Activated CD4-positive, alpha-beta memory T cell treated with anti-CD3 and anti-CD28 coated beads, Interleukin-2, amount 10 ng/mL, durations not matched to agents 7 days and 5 days (primary cell): ENCODE measurements around the gene PPP1R12B. TPM values are rescaled to one million over a fixed set of nuclear protein-coding genes. Genes with fewer than 3 reads are reported as not detected.

Experiments
- CTCF ChIA-PET: fragments of 350-600 bp; sonication (Branson Sonifier 250); formaldehyde crosslinking; loops from one replicate; lab custom pipeline; 2021; ENCODE audit warnings: antibody characterized with exemption, inconsistent platforms; lab: Charles Lee
- POLR2A ChIA-PET: fragments of 350-600 bp; sonication (Branson Sonifier 250); formaldehyde crosslinking; loops from one replicate; lab custom pipeline; 2021; ENCODE audit warnings: antibody characterized with exemption; lab: Charles Lee
- DNase-seq: peaks from one replicate; pipeline ENCODE4 v3.0.0-alpha.2; 2020
- H3K27ac Mint-ChIP-seq: one replicate; pipeline ENCODE4 v1.8.0; 2021; ENCODE audit warnings: mild to moderate bottlenecking, mixed read lengths
- H3K27me3 Mint-ChIP-seq: one replicate; pipeline ENCODE4 v1.8.0; 2021; ENCODE audit warnings: mixed read lengths
- H3K36me3 Mint-ChIP-seq: one replicate; pipeline ENCODE4 v1.8.0; 2021; ENCODE audit warnings: low read depth, mixed read lengths
- H3K4me1 Mint-ChIP-seq: one replicate; pipeline ENCODE4 v1.8.0; 2021; ENCODE audit warnings: mixed read lengths
- H3K4me3 Mint-ChIP-seq: one replicate; pipeline ENCODE4 v1.8.0; 2021; ENCODE audit warnings: mild to moderate bottlenecking, mixed read lengths
- H3K9me3 Mint-ChIP-seq: one replicate; pipeline ENCODE4 v1.8.0; 2021; ENCODE audit warnings: mixed read lengths
- total RNA-seq, 2 experiments: library from RNA; stranded (reverse); gene quantifications; one replicate each; pipeline ENCODE4 v1.2.3, GENCODE V29; 2021

Gene PPP1R12B
- total RNA-seq, 2 experiments from 2014 or later = 16.7 to 20.0 TPM

DNA sequence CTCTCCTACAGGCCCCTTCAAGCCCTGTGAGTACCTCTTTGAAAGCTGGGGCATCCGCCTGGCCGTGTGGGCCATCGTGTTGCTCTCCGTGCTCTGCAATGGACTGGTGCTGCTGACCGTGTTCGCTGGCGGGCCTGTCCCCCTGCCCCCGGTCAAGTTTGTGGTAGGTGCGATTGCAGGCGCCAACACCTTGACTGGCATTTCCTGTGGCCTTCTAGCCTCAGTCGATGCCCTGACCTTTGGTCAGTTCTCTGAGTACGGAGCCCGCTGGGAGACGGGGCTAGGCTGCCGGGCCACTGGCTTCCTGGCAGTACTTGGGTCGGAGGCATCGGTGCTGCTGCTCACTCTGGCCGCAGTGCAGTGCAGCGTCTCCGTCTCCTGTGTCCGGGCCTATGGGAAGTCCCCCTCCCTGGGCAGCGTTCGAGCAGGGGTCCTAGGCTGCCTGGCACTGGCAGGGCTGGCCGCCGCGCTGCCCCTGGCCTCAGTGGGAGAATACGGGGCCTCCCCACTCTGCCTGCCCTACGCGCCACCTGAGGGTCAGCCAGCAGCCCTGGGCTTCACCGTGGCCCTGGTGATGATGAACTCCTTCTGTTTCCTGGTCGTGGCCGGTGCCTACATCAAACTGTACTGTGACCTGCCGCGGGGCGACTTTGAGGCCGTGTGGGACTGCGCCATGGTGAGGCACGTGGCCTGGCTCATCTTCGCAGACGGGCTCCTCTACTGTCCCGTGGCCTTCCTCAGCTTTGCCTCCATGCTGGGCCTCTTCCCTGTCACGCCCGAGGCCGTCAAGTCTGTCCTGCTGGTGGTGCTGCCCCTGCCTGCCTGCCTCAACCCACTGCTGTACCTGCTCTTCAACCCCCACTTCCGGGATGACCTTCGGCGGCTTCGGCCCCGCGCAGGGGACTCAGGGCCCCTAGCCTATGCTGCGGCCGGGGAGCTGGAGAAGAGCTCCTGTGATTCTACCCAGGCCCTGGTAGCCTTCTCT, 30.3 kb upstream of the PPP1R12B start:
- H3K9me3 Mint-ChIP-seq = no peaks in the 10 kb centered on the region
- CTCF ChIA-PET = interaction anchor here (1.6 to 3.1 kb wide), 3 partner anchors 44 to 134 kb away, joined by 4 to 28 read pairs (median 20); no protein-coding TSS in a partner anchor
- no peaks in the 10 kb centered on the region for H3K36me3 Mint-ChIP-seq
- no peak overlapping the region for H3K27ac Mint-ChIP-seq
- POLR2A ChIA-PET = no interaction called here
- H3K4me3 Mint-ChIP-seq = no peak overlapping the region
- DNase-seq = no peak
- peaks cover 6% of the 10 kb centered on the region for H3K4me1 Mint-ChIP-seq
- peaks cover 11% of the 10 kb centered on the region for H3K27me3 Mint-ChIP-seq

DNA sequence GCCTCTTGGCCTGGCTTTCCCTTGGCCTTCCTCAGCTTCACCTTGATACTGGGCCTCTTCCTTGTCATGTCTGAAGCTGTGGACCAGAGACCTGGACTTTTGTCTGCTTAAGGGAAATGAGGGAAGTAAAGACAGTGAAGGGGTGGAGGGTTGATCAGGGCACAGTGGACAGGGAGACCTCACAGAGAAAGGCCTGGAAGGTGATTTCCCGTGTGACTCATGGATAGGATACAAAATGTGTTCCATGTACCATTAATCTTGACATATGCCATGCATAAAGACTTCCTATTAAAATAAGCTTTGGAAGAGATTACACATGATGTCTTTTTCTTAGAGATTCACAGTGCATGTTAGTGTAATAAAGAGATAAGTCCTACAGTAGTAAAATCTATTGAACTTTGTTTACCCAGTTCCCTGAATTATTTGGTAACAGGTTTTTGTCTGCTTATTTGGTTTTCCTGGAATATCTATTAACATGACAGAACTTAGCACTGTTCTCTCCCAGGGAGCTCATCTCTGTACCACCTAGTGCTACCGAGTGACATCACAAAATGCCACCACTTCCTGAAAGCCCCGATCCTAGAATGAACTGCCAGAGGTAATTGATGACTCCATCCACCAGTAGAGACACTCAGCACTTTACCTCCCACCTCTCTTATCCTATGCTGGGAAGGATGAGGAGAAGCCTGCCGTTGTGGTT, 29.0 kb upstream of the PPP1R12B start:
- Mint-ChIP-seq H3K4me3 (no peak overlapping the region), H3K9me3 (no peaks in the 10 kb centered on the region)
- no peak for DNase-seq

DNA sequence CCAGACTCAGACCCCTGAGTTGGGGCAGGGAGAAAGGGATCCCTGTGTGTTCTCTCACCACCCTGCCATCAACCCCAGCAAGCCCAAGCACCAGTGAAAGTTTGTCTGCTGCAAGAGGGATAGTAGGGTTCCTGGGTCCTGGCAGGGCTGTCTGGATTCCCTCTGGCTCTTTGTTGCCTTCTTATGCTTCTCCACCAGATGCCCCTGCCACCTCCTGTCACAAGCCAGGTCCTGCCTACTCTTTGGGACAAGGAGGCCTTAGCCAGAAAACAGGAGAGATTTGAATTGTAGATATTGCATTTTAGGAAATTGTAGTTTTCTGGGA, 28.5 kb upstream of the PPP1R12B start:
- ChIA-PET CTCF (interaction anchor here (0.6 kb wide), 1 partner anchor 16 kb away, joined by 4 read pairs; no protein-coding TSS in a partner anchor), POLR2A (no interaction called here)
- Mint-ChIP-seq H3K9me3 (no peaks in the 10 kb centered on the region), H3K4me1 (peaks cover 6% of the 10 kb centered on the region), H3K4me3 (no peak overlapping the region), H3K27me3 (peaks cover 7% of the 10 kb centered on the region), H3K27ac (no peak overlapping the region), H3K36me3 (no peaks in the 10 kb centered on the region)
- no peak for DNase-seq

More for the DNA sequence above, 29.0 kb upstream of the PPP1R12B start:
- Mint-ChIP-seq H3K27ac (no peak overlapping the region), H3K36me3 (no peaks in the 10 kb centered on the region), H3K4me1 (peaks cover 6% of the 10 kb centered on the region), H3K27me3 (peaks cover 7% of the 10 kb centered on the region)
- CTCF ChIA-PET = interaction anchor here (0.6 to 1.6 kb wide), 2 partner anchors 16 to 126 kb away, joined by 4 read pairs; no protein-coding TSS in a partner anchor
- POLR2A ChIA-PET = no interaction called here

DNA sequence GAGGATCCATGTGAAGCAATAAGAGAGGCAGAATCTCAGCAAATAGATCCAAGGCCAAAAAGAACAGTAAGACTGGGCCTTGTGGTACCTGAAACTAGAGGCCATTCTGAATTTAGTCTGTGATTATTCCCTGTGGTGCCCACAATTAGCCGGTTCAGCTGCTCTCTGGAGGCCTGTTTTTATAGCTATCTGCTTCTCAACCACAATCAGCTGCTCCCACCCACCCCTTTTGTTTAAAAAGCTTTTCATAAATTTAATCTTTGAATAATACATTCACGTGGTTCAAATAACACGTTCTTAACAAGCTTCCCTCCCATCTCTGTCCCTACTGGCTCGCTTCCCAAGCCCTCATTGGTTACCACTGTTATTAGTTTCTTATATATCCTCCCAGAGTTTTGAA, 24.8 kb upstream of the PPP1R12B start:
- no peaks in the 10 kb centered on the region for H3K27me3 Mint-ChIP-seq
- POLR2A ChIA-PET = no interaction called here
- DNase-seq = no peak
- H3K9me3 Mint-ChIP-seq = no peaks in the 10 kb centered on the region
- H3K36me3 Mint-ChIP-seq = peaks cover 5% of the 10 kb centered on the region
- CTCF ChIA-PET = interaction anchor here (0.9 to 1.3 kb wide), 2 partner anchors 8 to 20 kb away, joined by 3 to 5 read pairs; no protein-coding TSS in a partner anchor
- no peak overlapping the region for H3K4me3 Mint-ChIP-seq
- H3K4me1 Mint-ChIP-seq = peaks cover 6% of the 10 kb centered on the region
- no peak overlapping the region for H3K27ac Mint-ChIP-seq

DNA sequence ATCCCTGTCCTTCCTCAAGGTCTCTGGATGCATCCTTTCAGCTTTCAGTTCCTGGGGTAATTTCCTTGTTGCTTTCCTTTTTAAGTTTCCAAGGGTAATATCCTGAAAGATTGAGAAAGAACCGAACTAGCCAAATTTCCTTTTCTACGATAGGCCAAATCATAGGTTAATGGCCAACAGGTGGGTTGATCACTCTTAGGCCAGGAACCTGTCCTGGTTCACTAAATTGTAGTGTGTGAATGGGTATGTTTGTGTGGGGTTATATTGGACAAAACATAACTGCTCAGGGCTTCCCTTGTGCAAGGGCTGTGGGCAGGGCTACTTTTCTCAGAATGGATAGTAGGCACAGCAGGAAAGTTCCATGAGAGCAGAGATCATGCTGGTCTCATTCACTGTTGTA, 23.9 kb upstream of the PPP1R12B start:
- DNase-seq = no peak
- POLR2A ChIA-PET = no interaction called here

DNA sequence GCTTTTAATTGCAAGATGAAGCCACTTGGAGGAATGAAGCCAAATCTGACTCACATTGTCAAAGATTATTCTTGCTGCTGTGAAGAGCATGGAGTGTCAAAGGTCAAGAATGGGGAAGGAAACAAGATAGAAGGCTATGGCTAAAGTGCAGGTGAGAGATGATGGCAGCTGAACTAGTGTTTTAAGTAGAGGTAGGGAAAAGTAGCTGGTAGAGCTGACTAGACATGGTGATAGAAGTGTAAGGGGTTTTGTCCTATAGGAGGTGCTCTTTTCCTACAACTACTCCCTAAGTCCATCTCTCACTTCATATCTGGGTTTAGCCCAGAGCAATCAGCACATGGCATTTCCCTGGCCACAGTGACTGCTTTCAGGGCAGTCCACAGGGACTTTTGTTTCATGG, 18.6 kb upstream of the PPP1R12B start:
- H3K9me3 Mint-ChIP-seq = no peaks in the 10 kb centered on the region
- no peaks in the 10 kb centered on the region for H3K27me3 Mint-ChIP-seq
- H3K36me3 Mint-ChIP-seq = peaks cover 53% of the 10 kb centered on the region
- ChIA-PET POLR2A (interaction anchor here (1.8 kb wide), 1 partner anchor 12 kb away, joined by 9 read pairs; the partner anchor contains the start of gene UBE2T), CTCF (interaction anchor here (1.0 to 1.2 kb wide), 2 partner anchors 137 to 175 kb away, joined by 3 read pairs; no protein-coding TSS in a partner anchor)
- no peaks in the 10 kb centered on the region for H3K4me1 Mint-ChIP-seq
- H3K4me3 Mint-ChIP-seq = no peak overlapping the region
- no peak for DNase-seq
- H3K27ac Mint-ChIP-seq = no peak overlapping the region

More for the DNA sequence above, 23.9 kb upstream of the PPP1R12B start:
- H3K36me3 Mint-ChIP-seq = peaks cover 10% of the 10 kb centered on the region
- peaks cover 3% of the 10 kb centered on the region for H3K4me1 Mint-ChIP-seq
- no peak overlapping the region for H3K27ac Mint-ChIP-seq
- CTCF ChIA-PET = interaction anchor here (0.7 to 1.3 kb wide), 4 partner anchors 9 to 311 kb away, joined by 3 to 5 read pairs (median 4); no protein-coding TSS in a partner anchor
- H3K4me3 Mint-ChIP-seq = no peak overlapping the region
- no peaks in the 10 kb centered on the region for H3K9me3 Mint-ChIP-seq
- H3K27me3 Mint-ChIP-seq = no peaks in the 10 kb centered on the region

DNA sequence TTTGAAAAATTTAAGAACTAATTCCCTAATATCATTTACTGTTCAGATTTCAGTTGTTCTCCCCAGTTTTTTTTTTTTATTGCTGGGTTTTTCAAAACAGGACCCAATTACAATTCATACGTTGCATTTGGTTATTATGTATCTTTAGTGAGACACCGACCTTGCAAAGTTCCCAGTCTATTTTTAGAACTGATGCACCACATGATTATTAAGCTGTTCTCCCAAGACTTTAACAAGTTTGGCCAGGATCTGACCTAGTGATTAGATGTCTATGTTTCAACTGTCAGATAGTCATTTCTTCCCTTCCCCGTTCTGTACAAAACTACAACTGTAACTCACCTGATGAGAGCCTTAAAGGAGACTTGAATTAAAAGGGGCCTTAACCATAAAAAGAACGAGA, 14.6 kb upstream of the PPP1R12B start:
- peaks cover 66% of the 10 kb centered on the region for H3K36me3 Mint-ChIP-seq
- peaks cover 18% of the 10 kb centered on the region for H3K4me1 Mint-ChIP-seq
- CTCF ChIA-PET = interaction anchor here (1.0 kb wide), 1 partner anchor 25 kb away, joined by 3 read pairs; no protein-coding TSS in a partner anchor
- no peak overlapping the region for H3K4me3 Mint-ChIP-seq
- no peak overlapping the region for H3K27ac Mint-ChIP-seq
- no peak for DNase-seq
- H3K27me3 Mint-ChIP-seq = no peaks in the 10 kb centered on the region
- POLR2A ChIA-PET = interaction anchor here (2.1 kb wide), 1 partner anchor 174 kb away, joined by 4 read pairs; the partner anchor contains the start of gene PTPN7
- H3K9me3 Mint-ChIP-seq = no peaks in the 10 kb centered on the region

DNA sequence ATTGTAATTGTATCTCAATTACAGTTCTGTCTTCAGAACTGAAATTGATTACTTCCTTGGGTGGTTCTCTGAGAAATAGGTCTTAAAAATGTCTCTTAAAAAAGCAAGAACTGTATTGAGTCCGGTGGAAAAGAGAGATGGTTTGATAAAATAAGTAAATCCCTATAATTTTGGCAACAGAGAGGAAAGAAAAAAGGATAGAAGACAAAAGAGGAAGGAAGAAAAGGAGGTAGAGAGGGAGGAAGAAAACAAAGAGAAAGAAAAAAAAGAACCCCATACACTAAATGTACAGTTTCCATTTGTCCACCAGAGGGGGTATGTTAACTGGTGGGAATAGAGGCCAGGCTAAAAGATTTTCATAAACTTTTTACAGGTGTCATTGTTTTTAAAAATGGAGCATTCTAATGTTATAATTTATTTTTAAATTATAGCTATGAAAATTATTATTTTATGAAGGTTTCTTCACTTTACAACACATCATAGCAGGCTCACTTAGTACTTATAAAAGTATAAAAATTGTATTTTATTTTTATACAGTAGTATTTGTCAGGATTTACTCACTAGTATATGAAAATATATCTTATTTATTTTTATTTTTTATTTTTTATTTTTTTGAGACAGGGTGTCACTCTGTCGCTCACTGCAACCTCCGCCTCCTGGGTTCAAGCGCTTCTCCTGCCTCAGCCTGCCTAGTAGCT, 4.7 kb upstream of the PPP1R12B start:
- no peaks in the 10 kb centered on the region for H3K9me3 Mint-ChIP-seq
- peaks cover 44% of the 10 kb centered on the region for H3K4me1 Mint-ChIP-seq
- DNase-seq = no peak
- ChIA-PET CTCF (interaction anchor here (1.0 to 2.4 kb wide), 4 partner anchors 20 to 376 kb away, joined by 3 to 15 read pairs (median 4); no protein-coding TSS in a partner anchor), POLR2A (no interaction called here)
- peak overlapping the region; percentile 72 for H3K27ac Mint-ChIP-seq
- peaks cover 5% of the 10 kb centered on the region for H3K36me3 Mint-ChIP-seq
- H3K4me3 Mint-ChIP-seq = peak overlapping the region; percentile 52
- H3K27me3 Mint-ChIP-seq = no peaks in the 10 kb centered on the region

DNA sequence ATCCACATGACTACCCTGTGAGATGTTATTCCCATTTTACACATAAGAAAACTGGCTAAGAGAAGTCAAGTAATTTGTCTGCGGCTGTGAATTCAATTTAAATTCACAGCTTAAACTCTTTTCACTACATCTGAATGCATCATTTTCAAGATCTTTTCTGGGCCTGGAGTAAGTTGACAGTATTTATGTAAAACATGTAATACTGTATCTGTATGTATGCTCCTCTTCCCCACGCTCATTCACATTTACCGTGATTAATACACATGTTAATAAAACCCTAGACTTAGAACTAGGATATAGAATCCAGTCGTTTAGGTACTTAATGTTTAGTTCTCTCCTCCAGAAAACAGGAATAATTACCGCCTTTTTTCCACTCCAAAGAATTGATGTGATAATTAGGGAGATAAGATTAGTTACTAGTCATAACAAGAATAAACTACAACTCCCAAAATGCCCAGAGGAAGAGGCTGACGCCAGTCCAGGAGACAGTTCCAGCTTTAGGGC, 442 bp upstream of the PPP1R12B start:
- ChIA-PET POLR2A (interaction anchor here (0.9 to 2.2 kb wide), 3 partner anchors 8 to 659 kb away, joined by 3 to 7 read pairs (median 4); partner anchors contain the start of genes TIMM17A and TMEM183A), CTCF (no interaction called here)
- Mint-ChIP-seq H3K27ac (peak overlapping the region; percentile 86), H3K27me3 (no peaks in the 10 kb centered on the region), H3K4me1 (peaks cover 30% of the 10 kb centered on the region), H3K9me3 (no peaks in the 10 kb centered on the region), H3K36me3 (no peaks in the 10 kb centered on the region), H3K4me3 (peak overlapping the region; percentile 82)
- no peak for DNase-seq

DNA sequence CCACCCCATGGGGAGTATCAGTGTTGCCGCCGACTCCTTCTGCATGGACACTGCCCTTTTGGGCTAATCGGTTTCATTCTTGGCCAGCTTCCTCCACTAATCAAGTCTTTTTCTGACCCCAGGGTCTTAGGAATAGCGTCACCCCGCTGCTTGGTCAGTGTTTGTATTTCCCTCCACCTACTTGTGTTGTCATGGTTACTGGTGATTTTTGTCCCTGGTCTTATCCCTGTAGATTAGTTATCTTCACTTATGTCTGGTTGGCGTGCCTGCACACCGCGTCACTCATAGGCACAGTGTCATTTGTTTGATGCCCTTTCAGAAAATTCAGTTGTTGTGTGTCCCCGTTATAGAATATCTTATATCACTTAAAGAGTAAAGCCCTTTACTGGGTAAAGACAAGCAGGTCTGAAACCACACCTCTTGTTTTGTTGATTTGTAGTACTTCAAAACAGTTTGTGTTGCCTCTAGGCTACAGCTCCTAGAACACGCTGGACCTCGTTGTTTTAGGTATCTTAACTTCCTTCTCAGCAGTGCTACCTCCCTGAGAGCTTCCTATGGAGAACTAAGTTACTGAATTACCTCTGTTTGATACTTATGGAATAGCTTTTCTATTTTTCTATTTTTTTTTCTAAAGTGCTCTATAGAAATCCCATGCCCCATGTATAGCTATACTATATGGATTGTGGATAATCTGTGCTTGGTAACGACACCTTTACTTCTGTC, 868 bp downstream of the PPP1R12B start:
- CTCF ChIA-PET = interaction anchor here (0.7 to 2.0 kb wide), 4 partner anchors 11 to 370 kb away, joined by 3 to 6 read pairs (median 4); no protein-coding TSS in a partner anchor
- Mint-ChIP-seq H3K4me3 (peak overlapping the region; percentile 82), H3K27ac (peak overlapping the region; percentile 59), H3K9me3 (no peaks in the 10 kb centered on the region), H3K4me1 (peaks cover 25% of the 10 kb centered on the region), H3K36me3 (no peaks in the 10 kb centered on the region), H3K27me3 (no peaks in the 10 kb centered on the region)
- DNase-seq = peak; percentile 23
- POLR2A ChIA-PET = interaction anchor here (0.9 to 2.6 kb wide), 3 partner anchors 8 to 657 kb away, joined by 4 to 15 read pairs (median 7); partner anchors contain the start of genes TMEM183A and UBE2T

DNA sequence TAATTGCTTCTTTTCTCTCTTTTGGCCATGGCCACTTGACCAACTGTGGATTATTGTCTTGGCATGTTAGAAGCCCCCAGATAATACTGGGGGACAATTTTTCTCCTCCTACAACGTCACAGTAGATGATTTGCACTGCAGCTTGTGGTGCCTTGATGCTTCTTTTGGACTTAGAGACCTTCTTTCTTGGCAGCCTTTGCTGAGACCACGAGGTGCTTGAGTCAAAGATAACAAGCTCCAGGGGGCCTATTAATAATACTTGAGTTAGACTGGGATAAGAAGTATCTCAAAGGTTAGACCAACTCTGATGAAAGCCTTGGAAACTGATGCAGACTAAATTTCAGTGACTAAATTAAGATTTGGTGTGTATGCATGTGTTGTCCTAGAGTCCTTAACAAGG, 3.2 kb downstream of the PPP1R12B start:
- Mint-ChIP-seq H3K9me3 (no peaks in the 10 kb centered on the region), H3K27ac (no peak overlapping the region), H3K27me3 (no peaks in the 10 kb centered on the region), H3K4me3 (no peak overlapping the region), H3K4me1 (peaks cover 25% of the 10 kb centered on the region), H3K36me3 (peaks cover 2% of the 10 kb centered on the region)
- ChIA-PET POLR2A (interaction anchor here (2.6 kb wide), 1 partner anchor 10 kb away, joined by 15 read pairs; the partner anchor contains the start of gene UBE2T), CTCF (interaction anchor here (1.2 kb wide), 1 partner anchor 788 kb away, joined by 4 read pairs; no protein-coding TSS in a partner anchor)
- DNase-seq = no peak
